ENCODE results near the gene RFWD3. TPM values are rescaled to one million over a fixed set of nuclear protein-coding genes. Genes with fewer than 3 reads are reported as not detected.

The RFWD3 gene
- total RNA-seq, 1 experiment from 2014 or later, result 36.3 TPM

DNA sequence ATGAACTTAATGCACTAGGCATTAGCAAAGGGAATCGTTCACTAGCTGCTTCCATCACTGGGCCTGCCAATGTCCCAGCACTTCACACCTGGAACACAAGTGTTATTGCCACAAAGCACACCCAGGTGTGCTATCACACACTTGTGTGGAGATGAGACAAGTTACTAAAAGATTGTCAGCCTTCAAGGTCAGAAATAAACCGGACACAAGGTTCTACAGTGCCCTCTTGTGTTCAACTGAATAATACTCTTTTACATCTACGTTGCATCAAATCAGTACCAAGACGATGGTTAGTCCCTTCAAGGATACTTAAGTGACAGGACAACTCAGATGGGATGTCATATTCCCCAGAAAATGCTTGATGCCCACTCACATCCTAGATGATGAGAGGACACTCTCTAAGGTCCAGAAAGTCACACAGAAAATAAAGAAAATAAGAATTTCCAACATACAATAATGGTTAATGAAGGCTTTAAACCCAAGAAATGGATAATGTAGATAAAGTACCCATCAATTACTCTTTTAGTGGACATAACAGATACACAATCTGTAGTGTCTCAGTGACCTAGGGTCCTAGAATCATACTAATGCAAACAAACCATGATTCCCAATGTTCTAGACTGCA, 43.4 kb downstream of the RFWD3 start:
- no peak overlapping the region for H3K9ac ChIP-seq (ENCODE audit: low read length)
- H4K20me1 ChIP-seq (ENCODE audit: insufficient read depth, low read depth, low read length), result no peaks in the 10 kb centered on the region
- peaks cover 49% of the 10 kb centered on the region for H3K36me3 ChIP-seq (ENCODE audit: insufficient read depth, low read length)
- no peaks in the 10 kb centered on the region for H3K27me3 ChIP-seq (ENCODE audit: low read length)
- H2AFZ ChIP-seq (ENCODE audit: low read length), result no peak overlapping the region
- H3K4me2 ChIP-seq (ENCODE audit: low read depth, low read length, poor library complexity, severe bottlenecking), result no peak overlapping the region
- no peak overlapping the region for H3K4me3 ChIP-seq (ENCODE audit: low read length)
- no peak overlapping the region for H3K27ac ChIP-seq (ENCODE audit: low read length)
- no peaks in the 10 kb centered on the region for H3K9me3 ChIP-seq (ENCODE audit: low read length)
- peak; percentile 78 for DNase-seq
- H3K4me1 ChIP-seq (ENCODE audit: low read length), result no peaks in the 10 kb centered on the region
- peaks cover 7% of the 10 kb centered on the region for H3K79me2 ChIP-seq (ENCODE audit: low read length)
- H3K9me2 ChIP-seq (replicated peaks; ENCODE audit: insufficient read depth, low read length), result no peaks in the 10 kb centered on the region

DNA sequence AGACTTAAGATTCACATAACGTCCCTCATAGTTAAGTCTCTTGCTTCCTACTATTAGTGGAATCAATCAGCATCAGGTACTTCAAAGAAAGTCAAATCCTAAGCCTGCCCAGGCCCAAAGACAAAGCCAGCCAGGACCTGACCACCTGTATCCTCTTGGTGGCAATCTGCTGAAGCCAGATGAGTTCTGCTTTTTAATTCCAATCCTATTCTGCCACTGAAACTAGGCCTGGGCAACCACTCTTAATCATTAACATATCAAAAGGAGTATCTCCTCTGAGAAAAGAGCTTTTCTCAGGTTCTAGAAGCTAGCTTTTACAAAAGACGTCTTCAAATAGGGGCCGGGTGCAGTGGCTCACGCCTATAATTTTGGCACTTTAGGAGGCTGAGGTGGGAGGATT, 44.7 kb downstream of the RFWD3 start:
- H3K36me3 ChIP-seq (ENCODE audit: insufficient read depth, low read length), result peaks cover 39% of the 10 kb centered on the region
- DNase-seq, result no peak
- no peaks in the 10 kb centered on the region for H3K9me3 ChIP-seq (ENCODE audit: low read length)
- no peaks in the 10 kb centered on the region for H3K27me3 ChIP-seq (ENCODE audit: low read length)
- H3K4me1 ChIP-seq (ENCODE audit: low read length), result no peaks in the 10 kb centered on the region
- no peak overlapping the region for H2AFZ ChIP-seq (ENCODE audit: low read length)
- H3K4me3 ChIP-seq (ENCODE audit: low read length), result no peak overlapping the region
- H3K9ac ChIP-seq (ENCODE audit: low read length), result no peak overlapping the region
- H3K27ac ChIP-seq (ENCODE audit: low read length), result no peak overlapping the region
- H3K79me2 ChIP-seq (ENCODE audit: low read length), result peaks cover 6% of the 10 kb centered on the region
- no peak overlapping the region for H3K4me2 ChIP-seq (ENCODE audit: low read depth, low read length, poor library complexity, severe bottlenecking)
- H3K9me2 ChIP-seq (replicated peaks; ENCODE audit: insufficient read depth, low read length), result no peaks in the 10 kb centered on the region
- H4K20me1 ChIP-seq (ENCODE audit: insufficient read depth, low read depth, low read length), result no peaks in the 10 kb centered on the region

GRCh38 chr16:74617206-74617788, 49.4 kb downstream of the RFWD3 start:
- H4K20me1 ChIP-seq (ENCODE audit: insufficient read depth, low read depth, low read length), result no peaks in the 10 kb centered on the region
- no peaks in the 10 kb centered on the region; the same call in 1 of the 2 replicates for H3K79me2 ChIP-seq (ENCODE audit: low read length)
- no peaks in the 10 kb centered on the region for H3K9me2 ChIP-seq (replicated peaks; ENCODE audit: insufficient read depth, low read length)
- H3K27me3 ChIP-seq (ENCODE audit: low read length), result no peaks in the 10 kb centered on the region
- no peak overlapping the region for H3K4me3 ChIP-seq (ENCODE audit: low read length)
- H3K9ac ChIP-seq (ENCODE audit: low read length), result no peak overlapping the region
- no peak for DNase-seq
- no peak overlapping the region for H3K4me2 ChIP-seq (ENCODE audit: low read depth, low read length, poor library complexity, severe bottlenecking)
- H3K27ac ChIP-seq (ENCODE audit: low read length), result no peak overlapping the region
- H3K9me3 ChIP-seq (ENCODE audit: low read length), result no peaks in the 10 kb centered on the region
- no peak overlapping the region for H2AFZ ChIP-seq (ENCODE audit: low read length)
- H3K36me3 ChIP-seq (ENCODE audit: insufficient read depth, low read length), result peaks cover 12% of the 10 kb centered on the region; the same call in 1 of the 2 replicates
- no peaks in the 10 kb centered on the region for H3K4me1 ChIP-seq (ENCODE audit: low read length)

DNA sequence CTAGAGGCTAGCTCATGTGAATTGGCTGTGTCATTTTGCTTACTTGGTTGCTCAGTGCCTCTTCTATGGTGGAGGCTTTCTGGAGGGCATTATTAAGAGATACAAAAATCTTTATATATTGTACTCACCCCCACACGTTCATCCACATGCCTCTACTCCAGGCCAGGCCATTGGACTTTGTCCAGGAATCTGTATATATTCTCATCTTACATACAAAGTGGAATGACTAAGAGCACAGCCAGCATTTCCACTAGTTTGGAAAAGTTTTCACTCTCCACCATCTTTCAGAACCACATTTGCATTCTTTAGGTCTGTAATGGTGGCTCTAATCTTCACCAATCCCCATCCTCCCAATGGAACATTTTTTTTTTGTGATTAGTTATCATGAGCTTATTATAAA, 55.0 kb downstream of the RFWD3 start:
- Histone ChIP-seq H3K4me2 (ENCODE audit: low read depth, low read length, poor library complexity, severe bottlenecking) (no peak overlapping the region), H3K36me3 (ENCODE audit: insufficient read depth, low read length) (no peaks in the 10 kb centered on the region), H3K4me1 (ENCODE audit: low read length) (peaks cover 10% of the 10 kb centered on the region), H3K27me3 (ENCODE audit: low read length) (no peaks in the 10 kb centered on the region), H3K9me3 (ENCODE audit: low read length) (no peaks in the 10 kb centered on the region), H3K9me2 (replicated peaks; ENCODE audit: insufficient read depth, low read length) (no peaks in the 10 kb centered on the region), H4K20me1 (ENCODE audit: insufficient read depth, low read depth, low read length) (no peaks in the 10 kb centered on the region), H3K79me2 (ENCODE audit: low read length) (peaks cover 2% of the 10 kb centered on the region), H3K27ac (ENCODE audit: low read length) (no peak overlapping the region), H3K4me3 (ENCODE audit: low read length) (no peak overlapping the region), H2AFZ (ENCODE audit: low read length) (no peak overlapping the region), H3K9ac (ENCODE audit: low read length) (no peak overlapping the region)
- DNase-seq, result no peak

GRCh38 chr16:74608944-74609343, 57.7 kb downstream of the RFWD3 start:
- H3K27ac ChIP-seq (ENCODE audit: low read length), result no peak overlapping the region
- no peaks in the 10 kb centered on the region for H3K9me2 ChIP-seq (replicated peaks; ENCODE audit: insufficient read depth, low read length)
- H3K9me3 ChIP-seq (ENCODE audit: low read length), result no peaks in the 10 kb centered on the region
- no peak overlapping the region for H3K9ac ChIP-seq (ENCODE audit: low read length)
- peaks cover 15% of the 10 kb centered on the region for H4K20me1 ChIP-seq (ENCODE audit: insufficient read depth, low read depth, low read length)
- no peak overlapping the region for H3K4me2 ChIP-seq (ENCODE audit: low read depth, low read length, poor library complexity, severe bottlenecking)
- no peaks in the 10 kb centered on the region for H3K27me3 ChIP-seq (ENCODE audit: low read length)
- no peaks in the 10 kb centered on the region for H3K36me3 ChIP-seq (ENCODE audit: insufficient read depth, low read length)
- no peak overlapping the region for H3K4me3 ChIP-seq (ENCODE audit: low read length)
- H3K4me1 ChIP-seq (ENCODE audit: low read length), result peaks cover 28% of the 10 kb centered on the region
- DNase-seq, result no peak
- H3K79me2 ChIP-seq (ENCODE audit: low read length), result peaks cover 30% of the 10 kb centered on the region
- H2AFZ ChIP-seq (ENCODE audit: low read length), result no peak overlapping the region

DNA sequence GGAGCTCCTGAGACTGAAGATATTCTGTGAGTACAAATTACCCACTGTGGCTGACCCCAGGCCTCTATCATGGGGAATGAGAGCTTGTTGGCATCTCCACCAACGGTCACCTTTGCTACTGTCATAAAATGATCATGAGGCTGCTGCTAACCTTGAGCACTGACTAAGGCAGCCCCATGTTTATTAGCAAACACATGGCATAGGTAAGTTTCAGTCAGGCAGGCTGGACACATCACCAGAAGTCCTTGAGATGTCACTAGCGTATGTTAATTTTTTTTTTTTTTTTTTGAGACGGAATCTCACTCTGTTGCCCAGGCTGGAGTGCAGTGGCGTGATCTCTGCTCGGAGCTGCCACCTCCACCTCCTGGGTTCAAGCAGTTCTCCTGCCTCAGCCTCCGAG, 58.3 kb downstream of the RFWD3 start:
- Histone ChIP-seq H2AFZ (ENCODE audit: low read length) (0 out of 2 replicates have a peak overlapping the region, but pooled peaks have one; percentile 64), H3K27me3 (ENCODE audit: low read length) (no peaks in the 10 kb centered on the region), H3K9me3 (ENCODE audit: low read length) (no peaks in the 10 kb centered on the region), H3K4me1 (ENCODE audit: low read length) (peaks cover 32% of the 10 kb centered on the region), H3K79me2 (ENCODE audit: low read length) (peaks cover 35% of the 10 kb centered on the region), H4K20me1 (ENCODE audit: insufficient read depth, low read depth, low read length) (peaks cover 15% of the 10 kb centered on the region), H3K4me2 (ENCODE audit: low read depth, low read length, poor library complexity, severe bottlenecking) (peak overlapping the region; percentile 96), H3K9ac (ENCODE audit: low read length) (no peak overlapping the region), H3K9me2 (replicated peaks; ENCODE audit: insufficient read depth, low read length) (no peaks in the 10 kb centered on the region), H3K36me3 (ENCODE audit: insufficient read depth, low read length) (no peaks in the 10 kb centered on the region), H3K4me3 (ENCODE audit: low read length) (no peak overlapping the region), H3K27ac (ENCODE audit: low read length) (peak overlapping the region; percentile 17)
- DNase-seq, result no peak

DNA sequence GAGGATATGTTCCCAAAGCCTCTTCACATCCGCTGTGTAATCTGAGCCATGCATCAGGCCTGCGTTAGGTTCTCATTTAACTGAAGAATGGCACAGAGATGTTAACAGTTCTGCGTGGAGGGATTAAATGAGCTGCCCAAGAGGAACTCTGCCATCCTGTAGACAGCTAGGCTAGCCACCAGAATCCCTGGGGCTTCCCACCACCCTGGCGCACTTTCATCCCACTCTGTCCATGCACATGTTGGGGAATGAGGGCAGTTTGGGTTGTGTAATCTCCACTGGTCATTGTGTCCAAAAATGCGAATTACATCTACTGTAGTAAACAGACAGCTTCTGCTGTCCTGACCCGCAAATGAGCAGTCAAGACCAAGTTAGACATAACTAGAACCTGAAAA, 58.7 kb downstream of the RFWD3 start:
- Histone ChIP-seq H3K9me2 (replicated peaks; ENCODE audit: insufficient read depth, low read length) (no peaks in the 10 kb centered on the region), H4K20me1 (ENCODE audit: insufficient read depth, low read depth, low read length) (peaks cover 15% of the 10 kb centered on the region), H3K4me2 (ENCODE audit: low read depth, low read length, poor library complexity, severe bottlenecking) (peak overlapping the region; percentile 96), H3K79me2 (ENCODE audit: low read length) (peaks cover 39% of the 10 kb centered on the region), H3K9me3 (ENCODE audit: low read length) (no peaks in the 10 kb centered on the region), H3K9ac (ENCODE audit: low read length) (peak overlapping the region; percentile 94), H2AFZ (ENCODE audit: low read length) (peak overlapping the region; percentile 64), H3K4me1 (ENCODE audit: low read length) (peaks cover 32% of the 10 kb centered on the region), H3K27me3 (ENCODE audit: low read length) (no peaks in the 10 kb centered on the region), H3K4me3 (ENCODE audit: low read length) (peak overlapping the region; percentile 94), H3K36me3 (ENCODE audit: insufficient read depth, low read length) (no peaks in the 10 kb centered on the region), H3K27ac (ENCODE audit: low read length) (peak overlapping the region; percentile 17)
- DNase-seq, result peak; percentile 66

DNA sequence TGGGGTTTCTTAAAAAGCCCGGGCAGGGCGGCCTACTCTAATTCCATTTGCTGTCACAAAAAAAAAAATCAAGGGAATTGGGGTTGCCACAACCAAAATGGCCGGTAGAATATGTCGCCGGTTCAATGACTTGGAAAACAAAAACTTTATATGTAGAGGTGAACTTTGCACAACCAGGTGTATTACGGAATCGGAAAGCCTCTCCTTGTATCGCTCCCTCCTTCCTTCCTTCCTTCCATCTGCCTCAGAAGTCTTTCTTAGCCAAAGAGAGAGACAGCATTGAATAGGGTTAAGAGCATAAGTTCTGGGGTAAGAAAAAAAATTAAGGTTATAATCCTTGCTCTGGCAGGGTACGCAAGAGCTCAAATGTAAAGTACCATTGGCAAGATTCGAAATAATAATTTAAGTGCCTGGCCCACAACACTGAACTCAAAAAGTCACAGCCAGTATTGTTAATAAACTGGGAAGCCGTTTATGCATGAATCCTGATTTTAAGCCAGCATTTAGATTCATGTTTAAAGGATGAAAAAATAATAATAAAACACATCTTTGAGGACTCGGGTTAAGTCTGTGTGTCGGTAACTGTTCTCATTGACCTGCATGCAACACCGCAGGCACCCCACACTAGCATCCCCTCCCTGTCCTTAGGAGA, 59.2 kb downstream of the RFWD3 start:
- H3K27ac ChIP-seq (ENCODE audit: low read length), result peak overlapping the region; percentile 17
- H3K4me3 ChIP-seq (ENCODE audit: low read length), result peak overlapping the region; percentile 94
- peak overlapping the region; percentile 94 for H3K9ac ChIP-seq (ENCODE audit: low read length)
- H4K20me1 ChIP-seq (ENCODE audit: insufficient read depth, low read depth, low read length), result peaks cover 15% of the 10 kb centered on the region
- H3K79me2 ChIP-seq (ENCODE audit: low read length), result peaks cover 45% of the 10 kb centered on the region
- peak overlapping the region; percentile 96 for H3K4me2 ChIP-seq (ENCODE audit: low read depth, low read length, poor library complexity, severe bottlenecking)
- H2AFZ ChIP-seq (ENCODE audit: low read length), result peak overlapping the region; percentile 64
- DNase-seq, result no peak
- no peaks in the 10 kb centered on the region for H3K9me3 ChIP-seq (ENCODE audit: low read length)
- H3K4me1 ChIP-seq (ENCODE audit: low read length), result peaks cover 32% of the 10 kb centered on the region
- H3K9me2 ChIP-seq (replicated peaks; ENCODE audit: insufficient read depth, low read length), result no peaks in the 10 kb centered on the region
- H3K36me3 ChIP-seq (ENCODE audit: insufficient read depth, low read length), result no peaks in the 10 kb centered on the region
- no peaks in the 10 kb centered on the region for H3K27me3 ChIP-seq (ENCODE audit: low read length)
